Measurements from ENCODE around the gene PMPCA.

Gene PMPCA

GRCh38 chr9:136455043-136456002, 44.9 kb downstream of the PMPCA start:
- no peak overlapping the region for H2AK5ac ChIP-seq (ENCODE audit: low read length, severe bottlenecking)
- WGBS = 95% methylated on average over 43 of the region's 43 CpGs
- H3K4me3 ChIP-seq (ENCODE audit: insufficient read depth in 1 of 2, low read depth in 1 of 2, low read length in 2 of 2) = no peak overlapping the region
- no peak overlapping the region for H2BK5ac ChIP-seq (ENCODE audit: low read depth, low read length, poor library complexity, severe bottlenecking)
- H4K8ac ChIP-seq (ENCODE audit: low read length) = no peak overlapping the region
- no peaks in the 10 kb centered on the region for H3K9me3 ChIP-seq (ENCODE audit: control insufficient read depth, low read length)
- no peaks in the 10 kb centered on the region for H3K4me1 ChIP-seq (ENCODE audit: control insufficient read depth, insufficient read depth, low read depth, low read length)
- H3K27ac ChIP-seq (ENCODE audit: low read length, poor library complexity, severe bottlenecking) = no peak overlapping the region
- H3K27me3 ChIP-seq (ENCODE audit: control insufficient read depth in 1 of 2, insufficient read depth in 1 of 2, low read length in 2 of 2) = no peaks in the 10 kb centered on the region
- H2BK120ac ChIP-seq (ENCODE audit: low read depth, low read length) = no peak overlapping the region
- peaks cover 80 to 88% of the 10 kb centered on the region in 2 experiments for H3K36me3 ChIP-seq (ENCODE audit: control insufficient read depth in 1 of 2, insufficient read depth in 2 of 2, low read depth in 1 of 2, low read length in 2 of 2)
- H2BK15ac ChIP-seq (ENCODE audit: low read depth, poor library complexity, severe bottlenecking) = no peak overlapping the region
- H2BK12ac ChIP-seq (ENCODE audit: low read length in 2 of 2) = no peak overlapping the region
- H2AFZ ChIP-seq (ENCODE audit: low read depth, low read length) = no peak overlapping the region
- peaks cover 51% of the 10 kb centered on the region for H3K79me1 ChIP-seq (replicated peaks; ENCODE audit: low read length, poor library complexity, severe bottlenecking)
- H3K4me2 ChIP-seq (ENCODE audit: low read length, poor library complexity, severe bottlenecking) = no peak overlapping the region
- H3K9ac ChIP-seq (ENCODE audit: low read length) = no peak overlapping the region
- no peak for DNase-seq
- H3K4ac ChIP-seq (ENCODE audit: low read depth in 1 of 2, low read length in 2 of 2) = no peak overlapping the region
- no peak overlapping the region for H3K18ac ChIP-seq (ENCODE audit: low read depth in 1 of 2, low read length in 2 of 2)
- H3K23ac ChIP-seq (ENCODE audit: low read length in 2 of 2) = no peak overlapping the region
- H3K14ac ChIP-seq (ENCODE audit: low read length in 2 of 2) = no peak overlapping the region
- H4K91ac ChIP-seq (ENCODE audit: low read length) = peak overlapping the region; percentile 28

- H2BK12ac ChIP-seq (ENCODE audit: low read length in 2 of 2) = no peak overlapping the region
- H3K18ac ChIP-seq (ENCODE audit: low read depth in 1 of 2, low read length in 2 of 2) = no peak overlapping the region
- H3K14ac ChIP-seq (ENCODE audit: low read length in 2 of 2) = no peak overlapping the region
- no peak for DNase-seq
- no peak overlapping the region for H3K4me3 ChIP-seq (ENCODE audit: insufficient read depth in 1 of 2, low read depth in 1 of 2, low read length in 2 of 2)
- peaks cover 49% of the 10 kb centered on the region for H3K79me1 ChIP-seq (replicated peaks; ENCODE audit: low read length, poor library complexity, severe bottlenecking)
- no peak overlapping the region for H4K8ac ChIP-seq (ENCODE audit: low read length)
- no peak overlapping the region for H3K4ac ChIP-seq (ENCODE audit: low read depth in 1 of 2, low read length in 2 of 2)
- H3K36me3 ChIP-seq (ENCODE audit: control insufficient read depth in 1 of 2, insufficient read depth in 2 of 2, low read depth in 1 of 2, low read length in 2 of 2) = peaks cover 80 to 87% of the 10 kb centered on the region in 2 experiments
- H2BK120ac ChIP-seq (ENCODE audit: low read depth, low read length) = no peak overlapping the region
- H2AFZ ChIP-seq (ENCODE audit: low read depth, low read length) = no peak overlapping the region
- H2AK5ac ChIP-seq (ENCODE audit: low read length, severe bottlenecking) = no peak overlapping the region
- no peak overlapping the region for H2BK5ac ChIP-seq (ENCODE audit: low read depth, low read length, poor library complexity, severe bottlenecking)
- H3K4me1 ChIP-seq (ENCODE audit: control insufficient read depth, insufficient read depth, low read depth, low read length) = no peaks in the 10 kb centered on the region
- no peak overlapping the region for H3K23ac ChIP-seq (ENCODE audit: low read length in 2 of 2)
- no peak overlapping the region for H4K91ac ChIP-seq (ENCODE audit: low read length)
- no peaks in the 10 kb centered on the region for H3K27me3 ChIP-seq (ENCODE audit: control insufficient read depth in 1 of 2, insufficient read depth in 1 of 2, low read length in 2 of 2)
- WGBS = 97% methylated on average over 9 of the region's 9 CpGs
- H3K27ac ChIP-seq (ENCODE audit: low read length, poor library complexity, severe bottlenecking) = no peak overlapping the region
- no peaks in the 10 kb centered on the region for H3K9me3 ChIP-seq (ENCODE audit: control insufficient read depth, low read length)
- H3K9ac ChIP-seq (ENCODE audit: low read length) = no peak overlapping the region
- no peak overlapping the region for H3K4me2 ChIP-seq (ENCODE audit: low read length, poor library complexity, severe bottlenecking)
- H2BK15ac ChIP-seq (ENCODE audit: low read depth, poor library complexity, severe bottlenecking) = no peak overlapping the region
Observed at GRCh38 chr9:136456258-136456657, 45.8 kb downstream of the PMPCA start.

DNA sequence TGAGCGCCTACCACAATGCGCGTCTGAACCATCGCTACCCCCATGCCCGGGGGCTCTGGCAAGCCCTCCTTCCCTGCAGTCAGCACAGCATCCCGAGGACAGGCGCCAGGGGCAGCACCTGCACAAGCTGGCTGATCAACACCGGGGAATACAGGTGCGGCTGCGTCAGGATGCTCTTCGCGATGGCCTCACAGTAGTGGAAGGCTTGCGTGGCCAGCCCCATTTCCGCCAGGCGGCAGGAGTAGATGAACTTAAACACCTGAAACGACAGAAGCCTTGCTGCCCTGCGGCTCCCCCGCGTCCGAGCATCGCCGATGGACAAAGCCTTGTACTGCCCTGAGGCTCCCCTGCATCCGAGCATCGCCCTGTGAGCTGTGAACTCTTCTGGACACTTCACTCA, 46.9 kb downstream of the PMPCA start:
- Histone ChIP-seq H3K23ac (ENCODE audit: low read length in 2 of 2) (no peak overlapping the region), H3K36me3 (ENCODE audit: control insufficient read depth in 1 of 2, insufficient read depth in 2 of 2, low read depth in 1 of 2, low read length in 2 of 2) (peaks cover 86 to 88% of the 10 kb centered on the region in 2 experiments), H3K14ac (ENCODE audit: low read length in 2 of 2) (no peak overlapping the region), H2AFZ (ENCODE audit: low read depth, low read length) (no peak overlapping the region), H2BK12ac (ENCODE audit: low read length in 2 of 2) (no peak overlapping the region), H3K9me3 (ENCODE audit: control insufficient read depth, low read length) (no peaks in the 10 kb centered on the region), H3K4me2 (ENCODE audit: low read length, poor library complexity, severe bottlenecking) (no peak overlapping the region), H3K9ac (ENCODE audit: low read length) (no peak overlapping the region), H3K4me3 (ENCODE audit: insufficient read depth in 1 of 2, low read depth in 1 of 2, low read length in 2 of 2) (no peak overlapping the region), H2BK15ac (ENCODE audit: low read depth, poor library complexity, severe bottlenecking) (no peak overlapping the region), H4K91ac (ENCODE audit: low read length) (no peak overlapping the region), H3K4ac (ENCODE audit: low read depth in 1 of 2, low read length in 2 of 2) (no peak overlapping the region), H2BK5ac (ENCODE audit: low read depth, low read length, poor library complexity, severe bottlenecking) (no peak overlapping the region), H3K27me3 (ENCODE audit: control insufficient read depth in 1 of 2, insufficient read depth in 1 of 2, low read length in 2 of 2) (no peaks in the 10 kb centered on the region), H3K27ac (ENCODE audit: low read length, poor library complexity, severe bottlenecking) (no peak overlapping the region), H3K4me1 (ENCODE audit: control insufficient read depth, insufficient read depth, low read depth, low read length) (no peaks in the 10 kb centered on the region), H4K8ac (ENCODE audit: low read length) (no peak overlapping the region), H3K79me1 (replicated peaks; ENCODE audit: low read length, poor library complexity, severe bottlenecking) (peaks cover 51% of the 10 kb centered on the region), H3K18ac (ENCODE audit: low read depth in 1 of 2, low read length in 2 of 2) (no peak overlapping the region), H2AK5ac (ENCODE audit: low read length, severe bottlenecking) (no peak overlapping the region), H2BK120ac (ENCODE audit: low read depth, low read length) (no peak overlapping the region)
- no peak for DNase-seq
- WGBS = 98% methylated on average over 24 of the region's 24 CpGs

GRCh38 chr9:136459425-136459824, 49.0 kb downstream of the PMPCA start:
- no peaks in the 10 kb centered on the region for H3K27me3 ChIP-seq (ENCODE audit: control insufficient read depth in 1 of 2, insufficient read depth in 1 of 2, low read length in 2 of 2)
- H3K4me3 ChIP-seq (ENCODE audit: insufficient read depth in 1 of 2, low read depth in 1 of 2, low read length in 2 of 2) = no peak overlapping the region
- H3K23ac ChIP-seq (ENCODE audit: low read length in 2 of 2) = no peak overlapping the region
- no peak overlapping the region for H3K4me2 ChIP-seq (ENCODE audit: low read length, poor library complexity, severe bottlenecking)
- no peak overlapping the region for H2AFZ ChIP-seq (ENCODE audit: low read depth, low read length)
- 96% methylated on average over 28 of the region's 28 CpGs for WGBS
- no peaks in the 10 kb centered on the region for H3K9me3 ChIP-seq (ENCODE audit: control insufficient read depth, low read length)
- no peak for DNase-seq
- no peak overlapping the region for H2AK5ac ChIP-seq (ENCODE audit: low read length, severe bottlenecking)
- peaks cover 59% of the 10 kb centered on the region for H3K79me1 ChIP-seq (replicated peaks; ENCODE audit: low read length, poor library complexity, severe bottlenecking)
- H2BK12ac ChIP-seq (ENCODE audit: low read length in 2 of 2) = no peak overlapping the region
- H4K91ac ChIP-seq (ENCODE audit: low read length) = no peak overlapping the region
- H3K14ac ChIP-seq (ENCODE audit: low read length in 2 of 2) = no peak overlapping the region
- no peak overlapping the region for H3K4ac ChIP-seq (ENCODE audit: low read depth in 1 of 2, low read length in 2 of 2)
- no peaks in the 10 kb centered on the region for H3K4me1 ChIP-seq (ENCODE audit: control insufficient read depth, insufficient read depth, low read depth, low read length)
- H3K36me3 ChIP-seq (ENCODE audit: control insufficient read depth in 1 of 2, insufficient read depth in 2 of 2, low read depth in 1 of 2, low read length in 2 of 2) = peaks cover 94 to 95% of the 10 kb centered on the region in 2 experiments
- H3K27ac ChIP-seq (ENCODE audit: low read length, poor library complexity, severe bottlenecking) = no peak overlapping the region
- H4K8ac ChIP-seq (ENCODE audit: low read length) = no peak overlapping the region
- no peak overlapping the region for H2BK120ac ChIP-seq (ENCODE audit: low read depth, low read length)
- H3K9ac ChIP-seq (ENCODE audit: low read length) = no peak overlapping the region
- H2BK15ac ChIP-seq (ENCODE audit: low read depth, poor library complexity, severe bottlenecking) = no peak overlapping the region
- H3K18ac ChIP-seq (ENCODE audit: low read depth in 1 of 2, low read length in 2 of 2) = no peak overlapping the region
- H2BK5ac ChIP-seq (ENCODE audit: low read depth, low read length, poor library complexity, severe bottlenecking) = no peak overlapping the region
